GM12872 (cell line): Measurements from ENCODE around the gene CADM2.

Experiments used
- CTCF ChIP-seq: IDR thresholded peaks from 3 replicates; pipeline ENCODE4 v1.5.1; 2011; ENCODE audit warnings: low read depth, mild to moderate bottlenecking, low read length, moderate library complexity; ENCODE audit not compliant: insufficient read depth

The CADM2 gene

DNA sequence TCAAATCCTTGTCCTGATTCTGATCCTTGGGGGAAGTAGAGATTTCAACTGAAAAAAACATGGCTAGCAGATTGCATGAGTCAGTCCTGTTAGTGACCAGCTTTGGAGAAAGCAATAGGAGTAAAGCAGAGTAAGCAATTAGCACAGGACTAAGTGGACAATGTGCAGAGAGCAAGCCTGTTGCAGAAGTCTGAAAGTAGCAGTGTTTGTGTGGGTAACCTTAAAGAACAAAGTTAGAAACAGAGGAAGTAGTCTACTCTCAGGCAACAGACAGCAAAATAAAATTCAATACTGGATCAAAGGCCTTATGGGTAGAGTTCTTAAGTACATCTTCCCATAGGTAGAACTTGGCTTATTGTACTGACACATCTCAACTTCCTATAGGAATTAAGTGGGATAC is 916.8 kb downstream of the CADM2 start:
- TF ChIP-seq CTCF, result no peak

DNA sequence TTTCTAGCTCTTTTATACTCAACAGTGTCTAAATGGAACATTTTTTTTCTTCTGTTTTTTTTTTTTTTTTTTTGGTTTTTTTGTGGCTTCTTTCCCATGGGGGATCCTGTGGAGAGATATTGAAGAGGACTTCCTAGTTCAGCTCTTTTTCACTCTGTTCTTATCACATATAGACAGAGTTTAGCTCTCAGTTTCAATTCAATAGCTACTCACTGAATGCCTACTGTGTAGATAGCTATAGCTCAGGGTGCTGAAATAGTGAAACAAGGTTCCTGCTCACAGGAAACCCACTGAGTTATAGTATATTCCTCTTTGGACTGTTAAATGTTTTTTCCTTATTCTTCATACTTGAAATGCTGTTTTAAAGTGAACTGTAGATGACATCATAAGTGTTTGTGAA is 918.8 kb downstream of the CADM2 start:
- TF ChIP-seq CTCF, result no peak

GRCh38 chr3:85881833-85882393 is 923.1 kb downstream of the CADM2 start:
- TF ChIP-seq CTCF, result no peak

- no peak for TF ChIP-seq CTCF
Measured at GRCh38 chr3:85890043-85890555, 931.3 kb downstream of the CADM2 start.

DNA sequence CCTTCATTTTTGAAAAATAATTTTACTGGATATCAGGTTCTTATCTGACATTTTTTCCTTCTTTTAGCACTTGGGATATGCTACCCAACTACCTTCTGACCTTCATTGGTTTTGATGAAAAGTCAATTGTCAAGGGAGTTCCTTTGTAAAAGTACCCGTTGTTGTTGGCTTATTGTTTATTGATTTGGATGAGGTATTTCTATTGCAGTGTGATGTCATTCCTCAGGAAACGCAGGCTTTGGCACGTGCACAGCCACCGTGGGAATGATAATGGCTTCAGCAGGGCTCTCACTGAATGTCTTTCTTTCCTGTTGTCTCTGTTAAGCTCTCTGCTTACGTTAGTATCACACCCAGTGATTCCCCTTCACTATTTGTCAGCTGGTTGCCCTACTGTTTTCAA is 944.6 kb downstream of the CADM2 start:
- no peak for TF ChIP-seq CTCF

DNA sequence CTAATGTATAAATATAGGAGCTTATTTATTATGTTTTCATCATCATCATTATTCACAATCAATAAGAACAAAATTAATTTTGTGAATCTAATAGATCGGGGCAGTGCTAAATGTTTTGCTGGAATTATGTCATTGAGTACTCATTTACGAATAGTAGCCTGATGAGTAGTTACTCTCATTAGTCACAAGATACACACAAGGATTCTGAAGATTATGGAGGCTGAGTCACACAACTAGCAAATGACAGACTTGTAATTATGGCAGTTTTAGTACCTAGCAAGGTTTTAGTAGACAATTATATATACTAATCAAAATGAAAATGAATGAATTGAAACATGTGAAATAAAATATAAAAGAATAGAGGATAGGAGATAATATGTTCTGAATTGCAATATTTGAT is 954.2 kb downstream of the CADM2 start:
- TF ChIP-seq CTCF, result no peak

DNA sequence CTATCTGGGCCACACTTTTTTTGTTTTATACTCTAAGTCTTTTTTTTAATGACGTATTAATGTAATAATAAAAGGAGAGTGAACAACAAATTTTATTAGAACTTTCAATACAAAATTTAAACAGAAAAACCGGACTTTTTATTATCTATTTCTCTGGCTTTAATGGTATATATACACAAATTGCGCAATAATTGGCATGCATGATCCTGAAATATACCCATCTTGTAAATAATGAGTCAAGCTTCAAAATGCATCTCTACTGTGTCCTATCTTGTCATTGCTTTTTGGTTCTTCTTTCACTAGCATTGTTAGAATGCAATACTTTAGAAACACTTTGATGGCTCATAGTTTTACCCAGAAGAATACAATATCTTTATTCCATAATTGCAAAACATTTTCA is 963.6 kb downstream of the CADM2 start:
- TF ChIP-seq CTCF, result no peak
